OCI-LY3 (cell line): ENCODE measurements around the gene SFRP2.

Source experiments
- H2AFZ ChIP-seq: fragments of 200-600, 300-600 bp; shearing (Covaris generic); 2 replicates; pipeline ENCODE4 v1.6.0; 2014; ENCODE audit warnings: antibody characterized with exemption, low read depth, low read length
- H3K27ac ChIP-seq: fragments of 200-600, 300-600 bp; sonication (generic); 2 replicates; pipeline ENCODE4 v1.5.1; 2014; ENCODE audit warnings: mild to moderate bottlenecking, low read length, moderate library complexity, mixed read lengths
- H3K27me3 ChIP-seq: fragments of 200-600, 300-600 bp; sonication (generic); 2 replicates; pipeline ENCODE4 v1.6.1; 2014; ENCODE audit warnings: low read depth, low read length, mixed read lengths
- H3K36me3 ChIP-seq: fragments of 200-600, 300-600 bp; sonication (generic); replicated peaks from 2 replicates; pipeline ENCODE3; 2014; ENCODE audit warnings: low read depth, low read length, mixed read lengths
- H3K4me1 ChIP-seq: fragments of 300-600, 200-600 bp; sonication (generic); 2 replicates; pipeline ENCODE4 v1.6.1; 2014; ENCODE audit warnings: low read length, mixed read lengths
- H3K4me2 ChIP-seq: fragments of 200-600, 300-600 bp; sonication (generic); 2 replicates; pipeline ENCODE4 v1.6.1; 2014; ENCODE audit warnings: low read length, mixed read lengths
- H3K4me3 ChIP-seq: fragments of 300-600, 200-600 bp; sonication (generic); 2 replicates; pipeline ENCODE4 v1.5.1; 2014; ENCODE audit warnings: antibody characterized with exemption, mild to moderate bottlenecking, low read length, moderate library complexity
- H3K79me2 ChIP-seq: fragments of 300-600, 200-600 bp; shearing (Covaris generic); 2 replicates; pipeline ENCODE4 v1.6.1; 2014; ENCODE audit warnings: mild to moderate bottlenecking, low read length, mixed read lengths
- H3K9ac ChIP-seq: fragments of 300-600, 200-600 bp; shearing (Covaris generic); 2 replicates; pipeline ENCODE4 v1.6.0; 2014; ENCODE audit warnings: mild to moderate bottlenecking, low read length, moderate library complexity
- H3K9me3 ChIP-seq: fragments of 200-600, 300-600 bp; shearing (Covaris generic); 2 replicates; pipeline ENCODE4 v1.6.1; 2014; ENCODE audit warnings: low read length, mixed read lengths; ENCODE audit not compliant: insufficient read depth
- H4K20me1 ChIP-seq: fragments of 200-600, 300-600 bp; sonication (generic); 2 replicates; pipeline ENCODE4 v1.6.1; 2016; ENCODE audit warnings: low read length, mixed read lengths; ENCODE audit not compliant: insufficient read depth
- CTCF ChIP-seq: fragments of 200-600, 300-600 bp; sonication (generic); IDR thresholded peaks from 2 replicates; pipeline ENCODE4 v1.5.1; 2014; ENCODE audit warnings: antibody characterized with exemption, low read length, low read depth
- EZH2phosphoT487 ChIP-seq: fragments of 200-600 bp; shearing (Covaris generic); IDR thresholded peaks from 2 replicates; pipeline ENCODE4 v1.6.1; 2018; ENCODE audit warnings: antibody characterized with exemption, mixed run types, low read depth

Gene SFRP2

DNA sequence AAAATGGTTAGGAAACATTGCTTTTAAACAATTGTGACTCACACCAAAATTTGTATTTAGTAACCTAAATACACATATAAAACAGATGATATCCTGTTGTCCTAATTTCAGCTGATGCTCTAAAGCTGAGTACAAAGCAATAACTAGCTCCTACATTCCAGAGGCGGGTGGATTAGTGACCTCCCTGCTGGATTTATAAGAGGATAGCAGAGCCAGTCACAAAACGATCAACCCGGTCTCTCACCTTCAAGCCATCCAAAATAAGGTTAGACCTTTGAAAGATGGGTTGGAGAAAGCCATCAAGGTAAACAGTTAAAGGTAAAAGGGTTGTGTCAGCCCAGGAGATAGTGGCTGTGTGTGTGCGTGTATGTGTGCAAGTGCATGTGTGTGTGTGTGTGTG, 43.2 kb upstream of the SFRP2 start:
- no peaks in the 10 kb centered on the region for H4K20me1 ChIP-seq
- no peaks in the 10 kb centered on the region for H3K79me2 ChIP-seq
- no peaks in the 10 kb centered on the region for H3K36me3 ChIP-seq
- H3K9me3 ChIP-seq, result no peaks in the 10 kb centered on the region
- no peak overlapping the region for H3K4me3 ChIP-seq
- H3K27me3 ChIP-seq, result 0 out of 2 replicates have a peak, but pooled peaks cover 3% of the 10 kb centered on the region
- no peak overlapping the region for H2AFZ ChIP-seq
- no peak overlapping the region for H3K4me2 ChIP-seq
- H3K9ac ChIP-seq, result no peak overlapping the region
- TF ChIP-seq EZH2phosphoT487 (no peak), CTCF (no peak)
- no peaks in the 10 kb centered on the region for H3K4me1 ChIP-seq
- no peak overlapping the region for H3K27ac ChIP-seq

GRCh38 chr4:153831245-153831644, 42.4 kb upstream of the SFRP2 start:
- H3K27ac ChIP-seq, result no peak overlapping the region
- H3K79me2 ChIP-seq, result no peaks in the 10 kb centered on the region
- no peak overlapping the region for H2AFZ ChIP-seq
- H4K20me1 ChIP-seq, result no peaks in the 10 kb centered on the region
- H3K4me1 ChIP-seq, result no peaks in the 10 kb centered on the region
- no peak overlapping the region for H3K4me2 ChIP-seq
- H3K9ac ChIP-seq, result no peak overlapping the region
- H3K9me3 ChIP-seq, result no peaks in the 10 kb centered on the region
- H3K27me3 ChIP-seq, result 0 out of 2 replicates have a peak, but pooled peaks cover 3% of the 10 kb centered on the region
- TF ChIP-seq CTCF (no peak), EZH2phosphoT487 (no peak)
- H3K4me3 ChIP-seq, result no peak overlapping the region
- H3K36me3 ChIP-seq, result no peaks in the 10 kb centered on the region

DNA sequence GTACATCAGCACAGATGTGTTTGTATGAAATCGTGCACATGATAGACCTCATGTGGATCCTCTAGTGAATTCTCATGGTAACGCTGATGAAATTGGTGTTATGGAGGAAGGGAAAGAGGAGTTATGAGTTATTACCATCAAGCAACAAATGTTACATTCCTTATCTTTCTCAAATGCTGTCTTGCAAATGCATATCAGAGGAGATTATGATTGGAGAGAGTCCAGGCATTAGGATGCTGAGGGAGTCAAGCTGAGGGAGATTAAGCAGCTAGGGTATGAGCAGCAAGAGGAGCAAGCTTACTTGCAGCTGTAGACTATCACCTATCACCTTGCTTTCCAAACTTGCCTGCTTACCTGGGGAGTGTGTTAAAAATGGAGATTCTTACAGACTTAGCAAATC, 36.8 kb upstream of the SFRP2 start:
- Histone ChIP-seq H3K4me3 (no peak overlapping the region), H3K27me3 (no peaks in the 10 kb centered on the region), H2AFZ (no peak overlapping the region), H4K20me1 (no peaks in the 10 kb centered on the region), H3K9ac (no peak overlapping the region), H3K9me3 (no peaks in the 10 kb centered on the region), H3K4me1 (no peaks in the 10 kb centered on the region), H3K79me2 (no peaks in the 10 kb centered on the region), H3K36me3 (no peaks in the 10 kb centered on the region), H3K4me2 (no peak overlapping the region), H3K27ac (no peak overlapping the region)
- TF ChIP-seq EZH2phosphoT487 (no peak), CTCF (no peak)

GRCh38 chr4:153825126-153825525, 36.2 kb upstream of the SFRP2 start:
- no peaks in the 10 kb centered on the region for H4K20me1 ChIP-seq
- no peak overlapping the region for H2AFZ ChIP-seq
- TF ChIP-seq CTCF (no peak), EZH2phosphoT487 (no peak)
- H3K79me2 ChIP-seq, result no peaks in the 10 kb centered on the region
- no peak overlapping the region for H3K27ac ChIP-seq
- H3K36me3 ChIP-seq, result no peaks in the 10 kb centered on the region
- no peaks in the 10 kb centered on the region for H3K4me1 ChIP-seq
- no peaks in the 10 kb centered on the region for H3K9me3 ChIP-seq
- no peak overlapping the region for H3K4me3 ChIP-seq
- no peaks in the 10 kb centered on the region for H3K27me3 ChIP-seq
- H3K4me2 ChIP-seq, result no peak overlapping the region
- no peak overlapping the region for H3K9ac ChIP-seq
